CD8-positive, alpha-beta memory T cell (primary cell): ENCODE measurements around the gene BLOC1S4. TPM values are rescaled to one million over a fixed set of nuclear protein-coding genes. Genes with fewer than 3 reads are reported as not detected.

Experiments used
- CTCF ChIA-PET: fragments of 350-600 bp; sonication (Branson Sonifier 250); formaldehyde crosslinking; loops from one replicate; lab custom pipeline; 2021; ENCODE audit warnings: antibody characterized with exemption; lab: Charles Lee
- POLR2A ChIA-PET: fragments of 350-600 bp; sonication (Branson Sonifier 250); formaldehyde crosslinking; loops from one replicate; lab custom pipeline; 2021; ENCODE audit warnings: antibody characterized with exemption; lab: Charles Lee
- DNase-seq, 5 donors: peaks; one replicate each; pipeline versions ENCODE4 v3.0.0 to v3.0.0-alpha.2; 2020 to 2022; ENCODE audit warnings: mixed read lengths in 1 of 5
- H3K27ac ChIP-seq: one replicate; pipeline ENCODE4 v1.7.0; 2013; ENCODE audit warnings: low read depth, mild to moderate bottlenecking, low read length, moderate library complexity
- H3K27me3 ChIP-seq: 2 replicates; pipeline ENCODE4 v1.7.0; 2013; ENCODE audit warnings: low read length, mild to moderate bottlenecking; ENCODE audit not compliant: insufficient read depth, poor library complexity, severe bottlenecking
- H3K36me3 ChIP-seq: 2 replicates; pipeline ENCODE4 v1.7.0; 2013; ENCODE audit warnings: mild to moderate bottlenecking, low read length, moderate library complexity; ENCODE audit not compliant: insufficient read depth
- H3K4me1 ChIP-seq: 2 replicates; pipeline ENCODE4 v1.7.0; 2013; ENCODE audit warnings: mild to moderate bottlenecking, low read length, moderate library complexity; ENCODE audit not compliant: insufficient read depth
- H3K4me3 ChIP-seq: 2 replicates; pipeline ENCODE4 v1.7.0; 2013; ENCODE audit warnings: mild to moderate bottlenecking, low read length
- H3K9me3 ChIP-seq: 2 replicates; pipeline ENCODE4 v1.7.0; 2013; ENCODE audit warnings: mild to moderate bottlenecking, low read length
- H3K27ac Mint-ChIP-seq, 8 donors: one replicate each; pipeline ENCODE4 v1.8.0; 2020 to 2021; ENCODE audit warnings: mixed read lengths in 8 of 8, mild to moderate bottlenecking in 6 of 8, inconsistent platforms in 3 of 8, moderate library complexity in 3 of 8
- H3K27me3 Mint-ChIP-seq, 2 donors: one replicate each; pipeline ENCODE4 v1.8.0; 2020 to 2021; ENCODE audit warnings: mixed read lengths in 2 of 2, mild to moderate bottlenecking in 1 of 2, moderate library complexity in 1 of 2
- H3K36me3 Mint-ChIP-seq, 3 donors: one replicate each; pipeline ENCODE4 v1.8.0; 2020 to 2021; ENCODE audit warnings: mixed read lengths in 3 of 3, inconsistent platforms in 1 of 3, mild to moderate bottlenecking in 1 of 3
- H3K4me1 Mint-ChIP-seq, 3 donors: one replicate each; pipeline ENCODE4 v1.8.0; 2020 to 2021; ENCODE audit warnings: mixed read lengths in 3 of 3, inconsistent platforms in 1 of 3, mild to moderate bottlenecking in 1 of 3
- H3K4me3 Mint-ChIP-seq, 7 donors: one replicate each; pipeline ENCODE4 v1.8.0; 2020 to 2021; ENCODE audit warnings: mixed read lengths in 7 of 7, mild to moderate bottlenecking in 6 of 7, moderate library complexity in 4 of 7, inconsistent platforms in 2 of 7
- H3K9me3 Mint-ChIP-seq, 5 donors: one replicate each; pipeline ENCODE4 v1.8.0; 2020 to 2022; ENCODE audit warnings: mixed read lengths in 5 of 5, mild to moderate bottlenecking in 3 of 5, moderate library complexity in 2 of 5, inconsistent platforms in 1 of 5
- polyA plus RNA-seq: library from polyadenylated mRNA; unstranded; fragments of 300-500 nt; fragmentation: Illumina TruSeq; gene quantifications from one replicate; pipeline ENCODE4 v1.2.3, GENCODE V29; 2021
- total RNA-seq, 2 experiments: library from RNA; stranded (reverse); gene quantifications; one replicate each; pipeline ENCODE4 v1.2.3, GENCODE V29; 2021

Gene BLOC1S4
- total and polyA plus RNA-seq, 3 experiments from 2014 or later, result 21.5 to 96.7 (median 22.9) TPM

- H3K27ac ChIP-seq, result peak overlapping the region; percentile 84
- Mint-ChIP-seq H3K27ac (peak overlapping the region; percentile 97 to 99 (median 98)), H3K4me1 (peaks cover 50 to 51% (median 50%) of the 10 kb centered on the region in 3 donors), H3K9me3 (peaks cover 0 to 3% (median 0%) of the 10 kb centered on the region in 5 donors), H3K4me3 (peak overlapping the region; percentile 95 to 99 (median 97)), H3K27me3 (peaks cover 0 to 3% of the 10 kb centered on the region in 2 donors), H3K36me3 (peaks cover 9 to 60% (median 16%) of the 10 kb centered on the region in 3 donors)
- ChIA-PET POLR2A (interaction anchor here (0.6 to 4.6 kb wide), 28 partner anchors 8 to 394 kb away, joined by 3 to 77 read pairs (median 6); partner anchors contain the start of genes BLOC1S4, GRPEL1, KIAA0232 and MAN2B2), CTCF (interaction anchor here (0.7 to 10.4 kb wide), 17 partner anchors 9 to 395 kb away, joined by 3 to 369 read pairs (median 6); partner anchors contain the start of genes BLOC1S4, GRPEL1, MRFAP1 and MRFAP1L1)
- H3K27me3 ChIP-seq, result no peaks in the 10 kb centered on the region
- H3K9me3 ChIP-seq, result no peaks in the 10 kb centered on the region
- peak; percentile 92 to 97 (median 95) for DNase-seq
- peak overlapping the region; percentile 65 for H3K4me3 ChIP-seq
- peaks cover 30% of the 10 kb centered on the region for H3K4me1 ChIP-seq
- H3K36me3 ChIP-seq, result peaks cover 14% of the 10 kb centered on the region
Measured at GRCh38 chr4:6673660-6674499, 42.1 kb upstream of the BLOC1S4 start.

- peaks cover 0 to 3% (median 0%) of the 10 kb centered on the region in 5 donors for H3K9me3 Mint-ChIP-seq
Measured at GRCh38 chr4:6674500-6675149, 41.3 kb upstream of the BLOC1S4 start.

GRCh38 chr4:6676722-6677558 is 39.0 kb upstream of the BLOC1S4 start:
- peaks cover 0 to 3% (median 0%) of the 10 kb centered on the region in 5 donors for H3K9me3 Mint-ChIP-seq
- peak overlapping the region; percentile 95 to 99 (median 97) for H3K4me3 Mint-ChIP-seq
- peaks cover 30% of the 10 kb centered on the region for H3K4me1 ChIP-seq
- peak overlapping the region; percentile 65 for H3K4me3 ChIP-seq
- peaks cover 14 to 66% (median 25%) of the 10 kb centered on the region in 3 donors for H3K36me3 Mint-ChIP-seq
- peaks cover 0 to 3% of the 10 kb centered on the region in 2 donors for H3K27me3 Mint-ChIP-seq
- DNase-seq, result peak in 1 of 5 donors; percentile 33
- H3K27me3 ChIP-seq, result no peaks in the 10 kb centered on the region
- H3K4me1 Mint-ChIP-seq, result peaks cover 59 to 74% (median 73%) of the 10 kb centered on the region in 3 donors
- peak overlapping the region; percentile 84 for H3K27ac ChIP-seq
- H3K9me3 ChIP-seq, result no peaks in the 10 kb centered on the region
- peak overlapping the region; percentile 80 to 98 (median 94) for H3K27ac Mint-ChIP-seq
- ChIA-PET CTCF (interaction anchor here (1.2 to 10.4 kb wide), 5 partner anchors 12 to 235 kb away, joined by 3 to 369 read pairs (median 34); partner anchors contain the start of genes BLOC1S4, MRFAP1, MRFAP1L1 and S100P), POLR2A (interaction anchor here (1.5 to 4.6 kb wide), 4 partner anchors 13 to 41 kb away, joined by 3 to 77 read pairs (median 54); partner anchors contain the start of genes BLOC1S4 and S100P)
- peaks cover 14% of the 10 kb centered on the region for H3K36me3 ChIP-seq

More at GRCh38 chr4:6674500-6675149, 41.3 kb upstream of the BLOC1S4 start:
- peaks cover 30% of the 10 kb centered on the region for H3K4me1 ChIP-seq
- peaks cover 14% of the 10 kb centered on the region for H3K36me3 ChIP-seq
- no peaks in the 10 kb centered on the region for H3K9me3 ChIP-seq
- peak overlapping the region; percentile 90 to 98 (median 97) for H3K27ac Mint-ChIP-seq
- H3K27me3 ChIP-seq, result no peaks in the 10 kb centered on the region
- H3K4me1 Mint-ChIP-seq, result peaks cover 53 to 56% (median 56%) of the 10 kb centered on the region in 3 donors
- peak; percentile 31 to 79 (median 70) for DNase-seq
- peak overlapping the region; percentile 84 for H3K27ac ChIP-seq
- peak overlapping the region; percentile 95 to 99 (median 97) for H3K4me3 Mint-ChIP-seq
- ChIA-PET CTCF (interaction anchor here (0.7 to 10.4 kb wide), 17 partner anchors 9 to 394 kb away, joined by 3 to 369 read pairs (median 6); partner anchors contain the start of genes BLOC1S4, GRPEL1, MRFAP1 and MRFAP1L1), POLR2A (interaction anchor here (0.6 to 4.6 kb wide), 21 partner anchors 10 to 252 kb away, joined by 3 to 77 read pairs (median 6); partner anchors contain the start of genes BLOC1S4, MAN2B2, MRFAP1 and MRFAP1L1)
- peaks cover 0 to 3% of the 10 kb centered on the region in 2 donors for H3K27me3 Mint-ChIP-seq
- peaks cover 12 to 60% (median 16%) of the 10 kb centered on the region in 3 donors for H3K36me3 Mint-ChIP-seq
- H3K4me3 ChIP-seq, result peak overlapping the region; percentile 65

- CTCF ChIA-PET, result interaction anchor here (0.9 to 1.7 kb wide), 4 partner anchors 16 to 193 kb away, joined by 3 to 7 read pairs (median 4); no protein-coding TSS in a partner anchor
- peak overlapping the region in 3 of 8 donors; percentile 42 to 78 (median 43) for H3K27ac Mint-ChIP-seq
- peaks cover 45 to 70% (median 63%) of the 10 kb centered on the region in 3 donors for H3K4me1 Mint-ChIP-seq
- peak overlapping the region in 1 of 7 donors; percentile 34 for H3K4me3 Mint-ChIP-seq
- H3K27me3 ChIP-seq, result no peaks in the 10 kb centered on the region
- no peak overlapping the region for H3K4me3 ChIP-seq
- POLR2A ChIA-PET, result interaction anchor here (0.7 to 1.3 kb wide), 4 partner anchors 10 to 36 kb away, joined by 3 to 6 read pairs (median 4); no protein-coding TSS in a partner anchor
- peaks cover 10 to 52% (median 22%) of the 10 kb centered on the region in 3 donors for H3K36me3 Mint-ChIP-seq
- no peaks in the 10 kb centered on the region for H3K9me3 ChIP-seq
- peaks cover 11% of the 10 kb centered on the region for H3K36me3 ChIP-seq
- peak in 1 of 5 donors; percentile 18 for DNase-seq
- no peak overlapping the region for H3K27ac ChIP-seq
- H3K9me3 Mint-ChIP-seq, result peaks cover 0 to 3% (median 0%) of the 10 kb centered on the region in 5 donors
- no peaks in the 10 kb centered on the region for H3K27me3 Mint-ChIP-seq
- peaks cover 23% of the 10 kb centered on the region for H3K4me1 ChIP-seq
Measured at GRCh38 chr4:6680372-6681034, 35.5 kb upstream of the BLOC1S4 start.

- Mint-ChIP-seq H3K27ac (peak overlapping the region in 1 of 8 donors; percentile 78), H3K27me3 (no peaks in the 10 kb centered on the region), H3K9me3 (peaks cover 0 to 3% (median 0%) of the 10 kb centered on the region in 5 donors), H3K4me3 (no peak overlapping the region), H3K4me1 (peaks cover 41 to 67% (median 61%) of the 10 kb centered on the region in 3 donors), H3K36me3 (peaks cover 8 to 45% (median 22%) of the 10 kb centered on the region in 3 donors)
- Histone ChIP-seq H3K4me3 (no peak overlapping the region), H3K9me3 (no peaks in the 10 kb centered on the region), H3K27me3 (no peaks in the 10 kb centered on the region), H3K27ac (no peak overlapping the region), H3K4me1 (peaks cover 16% of the 10 kb centered on the region), H3K36me3 (peaks cover 5% of the 10 kb centered on the region)
- DNase-seq, result no peak
- ChIA-PET POLR2A (interaction anchor here (1.1 to 1.3 kb wide), 4 partner anchors 9 to 36 kb away, joined by 3 to 6 read pairs (median 6); partner anchors contain the start of gene S100P), CTCF (interaction anchor here (0.9 to 1.7 kb wide), 5 partner anchors 15 to 192 kb away, joined by 3 to 7 read pairs (median 3); no protein-coding TSS in a partner anchor)
Measured at GRCh38 chr4:6681191-6681590, 34.8 kb upstream of the BLOC1S4 start.

- no peak overlapping the region for H3K27ac ChIP-seq
- Mint-ChIP-seq H3K4me1 (peaks cover 37 to 67% (median 62%) of the 10 kb centered on the region in 3 donors), H3K4me3 (no peak overlapping the region), H3K9me3 (peaks cover 0 to 3% (median 0%) of the 10 kb centered on the region in 5 donors), H3K27ac (peak overlapping the region in 5 of 8 donors; percentile 45 to 89 (median 51)), H3K27me3 (no peaks in the 10 kb centered on the region), H3K36me3 (peaks cover 0 to 30% (median 16%) of the 10 kb centered on the region in 3 donors)
- no peak for DNase-seq
- H3K4me1 ChIP-seq, result peaks cover 7% of the 10 kb centered on the region
- H3K4me3 ChIP-seq, result no peak overlapping the region
- no peaks in the 10 kb centered on the region for H3K9me3 ChIP-seq
- no peaks in the 10 kb centered on the region for H3K27me3 ChIP-seq
- POLR2A ChIA-PET, result interaction anchor here (2.7 kb wide), 1 partner anchor 8 kb away, joined by 14 read pairs; a partner anchor contains a TSS
- no peaks in the 10 kb centered on the region for H3K36me3 ChIP-seq
- CTCF ChIA-PET, result interaction anchor here (0.9 to 3.1 kb wide), 7 partner anchors 8 to 385 kb away, joined by 3 to 13 read pairs (median 4); partner anchors contain the start of gene GRPEL1
Measured at GRCh38 chr4:6682862-6683590, 32.9 kb upstream of the BLOC1S4 start.
